NCI-H774 (cell line): ENCODE measurements around the gene ADGRG7.

ENCODE experiments used
- DNase-seq: peaks from one replicate; lab custom pipeline; 2025; lab: John Stamatoyannopoulos, UW

Gene ADGRG7

DNA sequence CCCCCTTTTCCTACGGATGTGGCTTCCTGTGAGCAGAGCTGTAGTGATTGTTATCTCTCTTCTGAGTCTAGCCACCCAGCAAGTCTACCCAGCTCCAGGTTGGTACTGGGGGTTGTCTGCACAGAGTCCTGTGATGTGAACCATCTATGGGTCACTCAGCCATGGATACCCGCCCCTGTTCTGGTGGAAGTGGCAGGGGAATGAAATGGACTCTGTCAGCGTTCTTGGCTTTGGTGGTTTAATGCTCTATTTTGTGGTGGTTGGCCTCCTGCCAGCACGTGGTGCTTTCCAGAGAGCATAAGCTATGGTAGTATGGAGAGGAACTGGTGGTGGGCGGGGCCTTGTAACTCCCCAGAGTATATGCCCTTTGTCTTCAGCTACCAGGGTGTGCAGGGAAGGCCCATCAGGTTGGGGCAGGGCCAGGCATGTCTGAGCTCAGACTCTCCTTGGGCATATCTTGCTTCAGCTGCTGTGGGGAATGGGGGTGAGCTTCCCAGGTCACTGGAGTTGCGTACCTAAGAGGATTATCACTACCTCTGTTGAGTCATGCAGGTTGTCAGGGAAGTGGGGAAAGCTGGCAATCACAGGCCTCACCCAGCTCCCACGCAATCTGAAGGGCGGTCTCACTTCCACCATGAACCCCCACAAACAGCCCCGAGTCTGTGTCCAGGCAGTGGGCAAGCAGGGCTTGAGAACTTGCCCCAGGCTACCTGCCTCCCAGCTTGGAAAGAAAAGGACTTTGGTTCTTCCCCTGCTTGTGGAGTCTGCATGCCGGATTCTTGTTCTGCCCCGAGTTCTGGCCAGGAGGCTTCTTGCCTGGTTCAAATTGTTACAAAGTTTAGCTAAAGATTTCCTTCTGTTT, 9.0 kb upstream of the ADGRG7 start:
- no peak for DNase-seq

- DNase-seq, result no peak
These were observed 6.6 kb upstream of the ADGRG7 start for GRCh38 chr3:100602506-100603444.

GRCh38 chr3:100603469-100603868, 5.9 kb upstream of the ADGRG7 start:
- DNase-seq, result no peak

GRCh38 chr3:100605358-100605757, 4.0 kb upstream of the ADGRG7 start:
- DNase-seq, result no peak

GRCh38 chr3:100606894-100607512, 2.4 kb upstream of the ADGRG7 start:
- DNase-seq, result no peak

GRCh38 chr3:100609963-100610362, 562 bp downstream of the ADGRG7 start:
- DNase-seq, result no peak

DNA sequence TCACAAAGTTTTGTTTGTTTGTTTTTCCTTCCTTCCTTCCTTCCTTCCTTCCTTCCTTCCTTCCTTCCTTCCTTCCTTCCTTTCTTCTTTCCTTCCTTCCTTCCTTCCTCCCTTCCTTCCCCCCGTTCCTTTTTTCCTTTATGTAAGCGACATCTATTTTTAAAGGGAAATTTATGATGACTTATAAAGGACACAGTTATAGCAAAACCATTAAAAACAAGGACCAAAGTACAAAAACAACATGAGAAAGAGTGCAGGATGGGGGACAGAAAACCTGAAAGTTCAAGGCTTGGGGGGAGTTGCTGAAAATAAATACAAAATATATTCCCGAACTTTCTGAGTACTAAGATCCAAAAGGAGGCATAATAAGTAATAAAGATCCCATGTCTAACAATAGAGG, 1.8 kb downstream of the ADGRG7 start:
- no peak for DNase-seq

DNA sequence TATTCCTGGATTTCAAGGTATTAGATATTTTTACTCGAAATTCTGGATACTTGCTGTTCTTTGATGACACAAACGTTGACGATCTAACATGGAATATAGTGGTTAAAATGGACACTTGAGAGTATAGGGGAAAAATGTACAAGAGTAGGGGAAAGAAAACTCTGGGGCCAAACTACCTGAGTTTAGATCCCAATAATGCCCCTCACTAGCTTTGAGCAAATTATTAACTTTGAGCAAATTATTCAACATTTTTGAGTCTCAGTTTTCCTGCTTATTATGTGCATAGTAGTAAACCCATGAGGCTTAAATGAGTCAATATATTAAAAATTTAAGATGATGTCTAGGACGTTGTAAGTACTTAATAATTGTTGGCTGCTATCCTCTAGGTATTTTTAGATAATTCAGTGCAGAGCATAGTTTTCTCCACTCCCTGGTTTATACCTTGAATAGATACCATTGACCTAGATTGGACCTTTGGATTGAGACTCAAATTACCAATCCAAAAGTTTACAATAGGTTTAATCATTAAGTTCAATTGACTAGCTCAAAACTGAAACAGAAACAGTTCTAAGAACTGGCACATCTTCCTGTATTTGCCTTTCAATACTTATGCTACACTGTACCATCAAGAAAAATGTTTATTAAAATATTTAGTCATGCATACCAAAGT, 4.5 kb downstream of the ADGRG7 start:
- no peak for DNase-seq

- DNase-seq, result no peak
These were observed 5.5 kb downstream of the ADGRG7 start for GRCh38 chr3:100614941-100615340.

- no peak for DNase-seq
These were observed 6.3 kb downstream of the ADGRG7 start for GRCh38 chr3:100615684-100616083.

- DNase-seq, result no peak
These were observed 11.8 kb downstream of the ADGRG7 start for GRCh38 chr3:100621251-100621650.

DNA sequence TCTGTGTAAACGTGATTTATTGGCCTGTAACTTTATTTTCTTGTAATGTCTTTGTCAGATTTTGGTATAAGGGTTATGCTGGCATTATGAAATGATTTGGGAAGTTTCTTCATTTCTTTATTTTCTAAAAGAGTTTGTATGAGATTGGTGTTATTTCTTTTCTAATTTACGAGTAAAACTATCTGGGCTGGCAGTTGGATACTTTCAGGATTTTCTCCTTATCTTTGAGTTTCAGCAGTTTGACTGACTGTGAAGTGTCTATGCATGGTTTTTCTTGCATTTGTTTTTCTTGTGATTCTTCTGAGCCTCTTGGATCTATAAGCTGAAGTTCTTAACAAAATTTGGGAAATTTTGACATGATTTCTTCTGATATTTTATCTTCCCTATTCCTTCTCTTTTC, 18.1 kb downstream of the ADGRG7 start:
- no peak for DNase-seq

DNA sequence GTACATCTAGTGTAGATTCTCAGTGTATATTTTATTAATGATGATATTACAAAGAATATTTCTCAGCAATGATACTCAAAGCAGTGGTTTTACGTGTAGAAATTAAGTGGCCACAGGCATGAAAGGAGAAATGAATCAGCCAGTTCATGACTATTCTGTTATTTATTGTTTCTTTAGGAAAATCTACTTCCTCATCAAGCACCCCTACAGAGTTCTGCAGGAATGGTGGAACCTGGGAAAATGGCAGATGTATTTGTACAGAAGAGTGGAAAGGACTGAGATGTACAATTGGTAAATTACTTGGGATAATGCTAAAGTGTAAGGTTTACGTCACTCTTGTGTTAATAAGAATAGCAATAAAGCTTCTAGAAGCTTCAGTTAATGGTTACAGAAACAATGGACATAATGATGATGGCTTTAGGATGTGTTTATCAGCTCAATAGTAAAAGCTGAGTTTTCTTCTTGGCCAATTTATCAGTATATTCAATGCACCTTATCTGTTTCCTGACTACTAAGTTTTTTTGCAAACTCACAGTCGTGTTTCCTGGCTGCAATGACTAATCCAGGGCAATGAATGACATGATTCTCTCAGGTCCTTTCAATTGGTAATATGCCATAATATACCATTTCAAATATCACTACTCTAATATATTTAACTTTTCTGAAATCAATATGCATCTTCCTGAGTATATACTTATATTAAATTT, 20.2 kb downstream of the ADGRG7 start:
- DNase-seq, result no peak

DNA sequence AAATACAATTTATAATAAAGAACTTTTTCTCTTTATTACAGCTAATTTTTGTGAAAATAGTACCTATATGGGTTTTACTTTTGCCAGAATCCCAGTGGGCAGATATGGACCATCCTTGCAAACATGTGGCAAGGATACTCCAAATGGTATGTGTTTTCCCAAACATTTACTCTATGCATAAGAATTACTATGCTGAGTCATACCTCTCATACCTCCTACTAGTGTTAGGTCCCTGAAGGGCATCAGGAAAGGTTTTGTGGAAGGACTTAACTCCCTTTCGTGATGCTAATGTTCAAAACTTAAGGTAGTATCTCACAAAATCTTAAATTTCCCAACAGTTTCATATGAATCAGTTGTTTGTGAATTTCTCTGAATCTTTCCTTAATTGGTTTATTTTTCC, 21.3 kb downstream of the ADGRG7 start:
- no peak for DNase-seq

GRCh38 chr3:100631236-100631635, 21.8 kb downstream of the ADGRG7 start:
- DNase-seq, result no peak

GRCh38 chr3:100634493-100635272, 25.3 kb downstream of the ADGRG7 start:
- no peak for DNase-seq

GRCh38 chr3:100635273-100635701, 25.9 kb downstream of the ADGRG7 start:
- no peak for DNase-seq

- no peak for DNase-seq
These were observed 27.8 kb downstream of the ADGRG7 start for GRCh38 chr3:100637197-100637631.

DNA sequence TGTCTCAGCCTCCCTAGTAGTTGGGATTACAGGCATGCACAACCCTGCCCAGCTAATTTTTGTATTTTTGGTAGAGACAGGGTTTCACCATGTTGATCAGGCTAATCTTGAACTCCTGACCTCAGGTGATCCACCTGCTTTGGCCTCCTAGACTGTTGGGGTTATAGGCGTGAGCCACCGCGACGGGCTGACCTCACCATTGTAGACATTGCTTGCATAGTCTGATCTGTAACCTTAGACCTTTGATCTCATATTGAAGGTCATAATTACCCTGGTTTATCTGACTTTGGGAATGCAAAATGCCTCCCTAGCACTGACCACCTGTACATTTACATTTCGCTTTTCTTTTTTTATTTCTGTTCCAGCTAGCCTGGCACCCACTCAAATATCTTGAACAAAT, 31.2 kb downstream of the ADGRG7 start:
- DNase-seq, result no peak

DNA sequence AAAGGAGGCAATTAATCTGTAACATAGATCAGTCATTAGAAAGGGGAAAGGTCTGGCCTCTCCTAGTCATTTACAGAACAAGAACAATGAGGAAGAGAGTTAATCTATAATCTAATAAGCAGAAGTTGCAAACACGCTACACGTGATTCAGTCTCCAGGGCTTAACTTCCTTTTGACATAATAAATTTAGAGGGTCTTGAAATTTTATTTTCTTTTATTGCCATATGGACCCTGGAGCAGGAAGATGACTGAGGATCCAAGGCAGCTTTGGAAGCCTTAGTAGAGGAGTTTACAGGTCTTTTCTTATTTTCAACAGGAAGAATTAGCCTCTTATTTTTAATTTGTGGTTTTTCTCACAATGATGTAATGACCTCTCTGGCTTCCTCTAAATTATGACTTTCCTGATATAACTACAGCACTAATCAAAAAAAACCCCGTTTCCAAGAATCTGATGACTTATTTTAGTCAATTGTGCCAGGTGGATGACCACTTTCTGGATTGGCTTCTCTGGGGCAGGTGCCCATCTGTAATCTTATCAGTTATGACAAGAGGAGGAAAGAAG, 32.2 kb downstream of the ADGRG7 start:
- no peak for DNase-seq
